GM18951 (cell line): Measurements from ENCODE around the gene LRRC49.
"Not testable (repeated sequence)": the region's sequence is repeated elsewhere in the genome, so short reads cannot be mapped to it uniquely, and the experiment has no call there.

Experiments
- POLR2A ChIP-seq: IDR thresholded peaks from 4 replicates; pipeline ENCODE4 v1.6.1; 2011; ENCODE audit warnings: mild to moderate bottlenecking; ENCODE audit not compliant: insufficient read length, insufficient read depth; ENCODE audit errors: extremely low read depth
- in situ Hi-C: fragments of 300-500 bp; cut with MboI; formaldehyde crosslinking; loops from one replicate; pipeline ENCODE4 v1.12.0; 2022; ENCODE audit warnings: low sequenced_read_pairs, mixed read lengths, inconsistent platforms; ENCODE audit not compliant: unreplicated experiment

Gene LRRC49

DNA sequence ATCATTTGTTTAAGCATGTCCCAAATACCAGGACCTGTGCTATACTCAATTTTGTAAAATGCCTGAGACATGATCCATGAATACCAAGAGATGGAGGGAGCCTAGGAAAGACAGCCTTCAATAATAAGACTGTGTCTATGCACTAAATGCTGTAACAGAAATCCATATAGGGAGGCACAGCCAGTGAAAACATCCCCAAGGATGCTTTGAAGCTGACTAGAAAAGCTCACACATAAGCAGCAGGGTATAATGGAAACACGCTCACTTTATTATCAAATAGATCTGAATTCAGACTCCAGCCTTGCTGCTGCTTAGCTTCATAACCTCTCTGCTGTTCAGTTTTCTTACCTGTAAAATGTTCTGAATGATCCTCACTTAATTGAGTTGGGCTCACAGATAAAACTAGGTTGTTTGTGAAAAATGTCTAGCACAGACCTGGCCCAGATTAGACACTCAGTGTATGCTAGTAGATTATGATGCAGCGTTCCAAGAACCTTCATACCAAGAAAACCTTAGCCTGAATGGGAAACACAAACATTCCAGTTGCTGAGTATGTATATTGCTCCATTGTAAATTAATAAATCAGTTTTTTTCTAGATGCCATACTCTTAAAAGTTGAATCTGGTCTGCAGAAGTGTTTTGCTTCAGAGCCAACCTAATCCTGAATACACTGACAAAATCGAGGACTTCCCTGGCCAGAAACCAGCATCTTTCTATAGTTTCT is 34.9 kb upstream of the LRRC49 start:
- TF ChIP-seq POLR2A = no peak
- in situ Hi-C loops = no loop called here

DNA sequence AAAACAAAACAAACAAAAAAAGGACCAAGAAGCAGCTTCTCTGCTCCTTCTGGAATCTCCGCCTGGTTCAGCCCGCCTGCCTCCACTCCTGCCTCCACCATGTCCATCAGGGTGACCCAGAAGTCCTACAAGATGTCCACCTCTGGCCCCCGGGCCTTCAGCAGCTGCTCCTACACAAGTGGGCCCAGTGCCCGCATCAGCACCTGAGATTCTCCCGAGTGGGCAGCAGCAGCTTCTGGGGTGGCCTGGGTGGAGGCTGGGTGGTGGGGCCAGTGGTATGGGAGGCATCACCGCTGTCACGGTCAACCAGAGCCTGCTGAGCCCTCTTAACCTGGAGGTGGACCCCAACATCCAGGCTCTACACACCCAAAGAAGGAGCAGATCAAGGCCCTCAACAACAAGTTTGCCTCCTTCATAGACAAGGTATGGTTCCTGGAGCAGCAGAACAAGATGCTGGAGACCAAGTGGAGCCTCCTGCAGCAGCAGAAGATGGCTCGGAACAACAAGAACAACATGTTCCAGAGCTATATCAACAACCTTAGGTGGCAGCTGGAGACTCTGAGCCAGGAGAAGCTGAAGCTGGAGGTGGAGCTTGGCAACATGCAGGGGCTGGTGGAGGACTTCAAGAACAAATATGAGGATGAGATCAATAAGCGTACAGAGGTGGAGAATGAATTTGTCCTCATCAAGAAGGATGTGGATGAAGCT is 33.9 kb upstream of the LRRC49 start:
- in situ Hi-C loops = not testable (repeated sequence)

GRCh38 chr15:70859322-70859908 is 33.2 kb upstream of the LRRC49 start:
- in situ Hi-C loops = no loop called here
- TF ChIP-seq POLR2A = no peak

GRCh38 chr15:70859998-70860397 is 32.6 kb upstream of the LRRC49 start:
- TF ChIP-seq POLR2A = no peak
- in situ Hi-C loops = no loop called here

- TF ChIP-seq POLR2A = no peak
- in situ Hi-C loops = no loop called here
Observed at GRCh38 chr15:70863450-70864218, 29.0 kb upstream of the LRRC49 start.

- in situ Hi-C loops = no loop called here
- TF ChIP-seq POLR2A = no peak
Observed at GRCh38 chr15:70866982-70867641, 25.5 kb upstream of the LRRC49 start.

GRCh38 chr15:70867911-70868467 is 24.6 kb upstream of the LRRC49 start:
- TF ChIP-seq POLR2A = no peak
- in situ Hi-C loops = no loop called here

GRCh38 chr15:70869346-70869745 is 23.3 kb upstream of the LRRC49 start:
- in situ Hi-C loops = no loop called here
- TF ChIP-seq POLR2A = no peak

GRCh38 chr15:70870051-70870450 is 22.6 kb upstream of the LRRC49 start:
- in situ Hi-C loops = no loop called here
- no peak for TF ChIP-seq POLR2A

GRCh38 chr15:70871490-70871889 is 21.1 kb upstream of the LRRC49 start:
- in situ Hi-C loops = not testable (repeated sequence)

DNA sequence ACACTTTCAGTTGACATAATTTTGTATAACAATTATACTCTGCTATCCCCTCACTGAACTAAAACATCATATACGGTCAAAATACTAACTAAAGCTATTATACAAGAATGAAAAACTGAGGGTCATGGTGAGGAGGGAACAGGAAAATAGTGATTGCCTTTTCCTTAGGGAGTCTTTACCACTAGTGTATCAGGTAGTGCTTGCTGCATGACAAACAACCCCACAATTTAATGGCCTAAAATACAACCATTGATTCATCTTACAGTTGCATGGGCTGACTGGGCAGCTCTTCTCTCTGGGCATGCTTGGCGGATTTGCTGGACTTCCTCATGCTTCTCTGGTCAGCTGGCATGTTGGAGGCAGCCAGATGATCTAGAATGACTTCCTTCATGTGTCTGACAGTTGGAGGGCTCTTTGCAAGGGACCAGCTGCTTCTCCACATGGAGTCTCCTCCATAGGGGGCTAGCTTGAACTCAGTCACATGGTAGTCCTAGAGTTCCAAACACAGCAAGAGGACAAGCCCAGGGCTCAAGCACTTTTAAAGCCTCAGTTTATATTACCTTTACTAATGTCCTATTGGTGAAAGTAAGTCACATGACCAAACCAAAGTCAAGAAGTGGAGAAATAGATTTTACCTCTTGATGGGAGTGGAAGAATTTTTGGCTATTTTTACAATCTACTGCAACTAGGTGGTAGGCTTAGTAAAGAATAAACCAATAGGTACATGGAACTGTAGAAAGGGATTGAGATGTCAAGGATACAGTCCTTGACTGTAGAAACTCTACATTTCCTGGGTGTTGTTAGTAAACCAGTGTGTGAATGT is 19.2 kb upstream of the LRRC49 start:
- no peak for TF ChIP-seq POLR2A
- in situ Hi-C loops = no loop called here
